Kasumi-1 (cell line): ENCODE data around the gene SLC41A3.

ENCODE experiments used
- DNase-seq, 2 experiments: peaks; one replicate each; lab custom pipeline; 2025; lab: John Stamatoyannopoulos, UW

SLC41A3 gene

DNA sequence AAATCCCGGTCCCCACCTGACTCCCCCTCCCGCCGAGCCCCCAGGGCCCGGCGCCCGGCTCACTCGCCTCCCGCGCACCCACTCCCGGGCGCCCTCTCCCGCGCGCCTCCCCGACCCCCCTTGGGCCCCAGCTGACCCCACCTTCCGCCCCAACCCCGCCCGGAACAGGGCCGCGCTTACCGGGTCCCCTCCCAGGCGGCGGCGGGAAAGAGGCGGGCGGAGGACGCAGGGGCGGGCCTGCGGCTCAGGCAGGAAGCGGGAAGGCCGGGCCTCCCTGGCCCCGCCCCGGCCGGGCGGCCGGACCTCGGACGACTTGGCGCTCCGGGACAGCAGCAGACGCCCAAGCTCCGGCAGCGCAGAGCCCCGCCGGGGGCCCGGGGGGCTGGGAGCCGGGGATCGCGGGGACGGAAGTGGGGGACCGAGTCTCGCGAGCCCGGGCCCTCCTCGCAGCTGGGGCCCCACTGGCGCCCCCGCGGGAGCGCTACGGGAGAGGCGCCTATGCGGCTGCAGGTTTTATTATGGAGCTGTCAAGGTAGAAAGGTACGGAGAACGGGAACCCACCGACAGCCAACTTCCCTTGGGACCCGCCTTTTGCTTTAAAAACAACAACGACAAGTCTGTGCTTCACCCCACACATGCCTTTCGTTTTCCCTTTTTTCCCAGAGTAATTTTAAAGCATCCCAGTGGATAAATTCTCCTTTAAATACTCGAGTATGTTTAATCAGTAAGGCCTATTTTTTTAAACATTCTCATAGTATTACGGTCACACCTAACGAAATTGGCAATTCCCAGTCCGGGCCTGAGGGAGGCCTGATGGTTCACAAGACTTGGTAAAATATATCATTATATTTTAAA lies at the start of gene SLC41A3:
SLC41A3 (minus strand) TSS at position 212 of the 855 bp plus-strand sequence. CDS start 15,905 bp downstream, outside the sequence.
- DNase-seq: peak; percentile 72 to 76

DNA sequence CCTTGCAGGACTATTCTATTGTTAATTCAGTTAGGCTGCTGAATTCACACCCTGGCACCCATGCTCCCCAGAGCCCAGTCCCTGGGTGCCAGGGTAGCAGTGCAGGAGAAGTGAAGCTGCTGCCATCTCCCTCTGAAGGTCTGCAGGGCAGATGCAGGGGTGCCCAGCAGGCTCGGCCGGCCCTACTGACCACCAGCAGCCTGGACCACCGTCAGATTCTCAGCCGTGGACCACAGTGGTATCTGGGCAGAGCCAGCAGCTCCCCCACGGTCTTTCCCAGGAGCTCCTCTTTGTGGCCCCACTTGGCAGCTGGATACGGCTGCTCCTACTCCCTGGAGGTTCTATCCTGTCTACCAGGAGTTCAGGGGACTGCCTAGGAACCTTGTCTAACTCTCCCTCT lies 49.7 kb upstream of the SLC41A3 start:
- no peak for DNase-seq

- DNase-seq: no peak
These were observed 49.0 kb upstream of the SLC41A3 start for GRCh38 chr3:126132751-126133511.

DNA sequence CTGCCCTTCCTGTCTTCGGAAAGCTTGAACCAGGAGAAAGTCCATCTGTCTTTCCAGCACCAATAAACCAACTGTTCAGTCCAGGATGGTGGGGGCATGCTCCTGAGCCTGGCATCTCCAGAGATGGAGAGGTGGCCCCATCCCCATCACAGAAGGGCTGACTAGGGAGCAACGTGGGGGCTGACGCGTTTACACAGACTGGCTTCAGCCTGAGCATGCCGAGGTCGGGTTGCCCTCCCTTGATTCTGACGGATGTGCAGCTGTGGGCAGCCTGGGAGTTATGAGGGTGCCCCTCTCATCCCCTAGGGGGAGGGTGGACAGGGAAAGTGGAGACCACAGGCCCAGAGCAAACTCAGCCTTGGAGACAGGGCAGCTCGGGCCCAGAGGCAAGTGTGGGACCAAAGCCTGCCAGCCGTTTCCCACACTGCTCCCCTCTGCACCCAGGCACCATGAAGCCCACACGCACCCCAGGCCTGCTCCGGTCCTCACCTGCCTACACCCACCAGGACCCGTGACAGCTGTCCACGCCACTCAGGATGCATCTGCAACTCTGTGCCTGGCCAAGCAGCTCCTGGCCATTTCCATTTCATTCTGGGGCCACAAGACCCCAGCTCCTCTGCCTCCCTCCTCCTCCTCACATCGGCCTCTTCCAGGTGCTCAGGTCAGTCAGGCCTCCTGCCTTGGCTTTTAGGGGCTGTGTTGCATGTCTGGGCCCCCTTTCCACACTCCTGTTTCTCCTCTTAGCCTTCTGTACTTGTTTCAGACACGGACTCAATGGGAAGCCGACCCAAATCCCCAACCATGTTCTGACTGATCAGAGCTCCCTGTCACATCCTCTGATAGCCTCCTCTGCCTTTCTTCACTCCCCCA lies 48.2 kb upstream of the SLC41A3 start:
- DNase-seq: no peak

GRCh38 chr3:126130981-126131745 lies 47.2 kb upstream of the SLC41A3 start:
- no peak for DNase-seq

GRCh38 chr3:126130081-126130855 lies 46.3 kb upstream of the SLC41A3 start:
- no peak for DNase-seq

DNA sequence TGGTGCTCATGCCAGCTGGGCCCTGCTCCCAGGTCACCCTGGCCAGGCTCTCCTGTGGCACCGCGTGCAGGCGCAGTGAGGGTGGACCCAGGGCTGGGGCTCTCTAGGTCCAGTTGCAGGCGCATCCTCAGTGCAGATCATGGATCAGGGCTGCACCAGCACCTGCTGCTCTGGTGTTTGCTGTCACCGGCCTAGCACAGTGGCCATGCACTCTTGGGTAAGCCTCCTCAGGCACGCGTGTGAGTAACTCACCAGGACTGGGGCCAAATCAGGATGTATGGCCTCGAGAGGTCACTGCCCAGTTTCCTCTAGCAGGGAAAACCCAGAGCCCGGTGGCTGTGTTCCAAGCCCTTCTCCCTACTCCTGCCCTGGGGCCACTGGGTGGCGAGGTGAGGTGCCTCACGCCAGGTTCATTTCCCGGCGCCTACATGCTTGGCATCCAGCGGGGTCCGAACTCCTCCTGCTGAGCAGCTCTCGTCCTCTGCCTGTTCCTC lies 45.5 kb upstream of the SLC41A3 start:
- no peak for DNase-seq

DNA sequence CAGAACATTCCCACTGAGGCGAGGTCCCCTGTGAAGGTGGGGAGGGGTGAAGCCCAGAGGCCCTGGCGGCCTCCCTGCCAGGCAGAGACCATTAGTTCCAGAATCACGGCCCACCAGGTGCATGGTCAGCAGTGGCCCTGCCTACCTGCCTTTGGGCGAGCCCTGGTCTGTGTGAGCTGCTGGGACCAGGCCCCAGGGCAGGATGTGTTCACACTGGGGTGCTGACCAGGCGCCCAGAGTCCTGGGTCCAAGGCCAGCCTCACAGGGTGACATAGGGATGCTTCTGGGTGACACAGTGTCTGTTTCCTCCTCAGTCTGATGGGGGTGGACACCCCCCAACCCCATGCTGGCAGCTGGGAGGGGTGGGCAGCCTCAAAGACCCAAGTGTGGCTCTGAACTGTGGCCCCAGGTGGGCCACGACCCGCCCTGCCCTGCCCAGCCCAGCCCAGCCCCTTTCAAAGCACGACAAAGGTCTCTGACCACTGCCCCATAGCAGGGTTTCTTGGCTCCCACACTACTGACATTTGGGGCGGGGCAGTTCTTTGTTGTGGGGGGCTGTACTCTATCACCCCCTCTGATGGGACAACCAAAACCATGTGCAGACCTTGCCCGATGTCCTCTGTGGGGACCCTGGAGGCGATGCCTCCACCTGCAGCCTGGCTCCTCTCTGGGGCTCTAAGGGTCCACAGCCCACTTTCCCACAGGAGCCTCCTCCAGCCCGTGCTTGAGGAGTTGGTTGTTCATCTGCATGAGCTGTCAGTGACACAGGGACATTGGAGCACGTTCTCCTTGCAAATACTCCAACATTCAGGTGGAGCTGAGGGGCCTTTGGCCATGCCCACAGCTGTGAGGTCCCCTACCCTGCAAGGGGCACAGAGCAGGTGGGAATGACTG lies 44.8 kb upstream of the SLC41A3 start:
- DNase-seq: no peak

GRCh38 chr3:126127904-126128303 lies 44.0 kb upstream of the SLC41A3 start:
- DNase-seq: no peak

DNA sequence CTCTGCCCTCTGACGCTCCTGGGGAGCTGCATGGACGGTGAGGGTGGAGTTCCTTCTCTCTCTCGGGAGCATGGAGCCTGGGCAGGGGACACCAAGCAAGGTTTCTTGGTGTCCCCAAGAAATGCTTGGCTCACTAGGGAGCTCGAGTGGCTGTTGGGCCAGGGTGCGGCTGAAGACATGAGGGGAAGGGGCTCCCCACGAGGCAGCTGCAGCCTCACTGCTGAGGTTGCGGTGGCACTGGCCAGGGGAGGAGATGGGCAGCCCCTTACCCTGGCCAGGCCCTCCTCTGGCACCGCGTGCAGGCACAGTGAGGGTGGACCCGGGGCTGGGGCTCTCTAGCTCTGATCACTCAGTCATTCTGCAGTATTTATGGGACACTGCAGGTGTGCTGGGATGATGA lies 43.5 kb upstream of the SLC41A3 start:
- DNase-seq: no peak

DNA sequence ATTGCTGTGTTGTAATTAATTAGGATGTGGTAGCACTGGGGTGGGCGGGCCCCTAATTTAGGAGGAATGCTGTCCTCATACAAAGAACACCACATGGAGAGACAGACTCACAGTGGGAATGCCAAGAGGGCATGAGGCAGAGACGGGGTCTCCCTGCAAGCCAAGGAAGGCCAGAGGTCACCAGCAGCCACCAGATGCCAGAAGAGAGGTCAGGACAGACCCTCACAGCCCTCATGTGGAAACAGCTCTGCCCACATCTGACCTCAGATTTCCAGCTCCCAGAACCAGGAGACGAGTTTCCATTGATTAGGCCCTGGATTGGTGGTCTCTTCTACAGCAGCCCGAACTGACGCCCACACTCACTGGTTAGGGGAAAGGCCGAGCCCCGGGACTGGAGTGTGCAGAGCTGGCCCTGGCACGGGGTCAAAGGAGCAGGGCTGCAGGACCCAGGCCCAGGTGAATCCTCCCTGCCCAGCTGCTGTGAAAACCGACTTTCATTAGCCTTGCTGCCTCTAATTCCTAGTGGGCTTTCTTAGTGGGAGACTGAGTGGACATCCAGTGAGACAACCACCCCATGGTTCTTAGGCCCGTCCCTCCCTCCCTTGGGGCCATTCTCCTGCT lies 43.0 kb upstream of the SLC41A3 start:
- no peak for DNase-seq

DNA sequence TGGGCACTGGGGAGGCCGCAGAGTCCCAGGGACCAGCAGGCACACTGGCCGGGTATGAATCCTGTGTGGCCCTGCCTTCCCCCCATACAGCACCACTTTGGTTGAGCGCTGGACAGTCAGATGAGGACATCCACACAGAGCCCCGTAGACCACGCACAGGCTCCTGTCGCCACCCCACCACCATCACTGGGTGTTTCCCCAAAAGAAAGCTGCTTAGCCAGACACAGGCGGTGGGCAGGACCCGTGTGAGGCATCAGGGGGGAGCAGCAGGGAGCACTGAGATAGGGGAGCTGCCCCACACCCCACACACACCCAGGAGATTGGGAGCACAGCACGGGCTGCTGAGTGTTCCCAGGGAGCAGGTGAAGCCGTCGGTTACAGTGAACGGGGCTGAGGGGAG lies 42.4 kb upstream of the SLC41A3 start:
- no peak for DNase-seq

GRCh38 chr3:126125781-126126251 lies 41.9 kb upstream of the SLC41A3 start:
- DNase-seq: no peak

DNA sequence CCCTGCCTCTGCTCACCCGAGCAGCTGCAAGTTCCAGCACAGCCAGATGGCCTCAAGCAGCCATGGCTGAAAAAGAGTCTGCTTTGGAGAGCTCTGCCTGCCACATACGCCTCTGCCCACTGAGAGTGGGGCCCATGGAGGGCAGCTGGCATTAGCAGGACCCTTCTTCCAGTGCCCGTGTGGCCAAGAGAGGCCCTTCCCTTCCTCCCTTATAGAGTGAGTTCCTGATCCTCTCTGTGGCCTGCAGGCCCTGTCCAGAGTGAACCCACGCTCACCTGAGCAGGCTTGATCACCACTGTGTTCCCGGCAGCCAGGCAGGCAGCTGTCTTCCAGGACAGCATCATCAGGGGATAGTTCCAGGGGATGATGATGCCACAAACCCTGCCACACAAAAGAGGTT lies 41.4 kb upstream of the SLC41A3 start:
- no peak for DNase-seq

DNA sequence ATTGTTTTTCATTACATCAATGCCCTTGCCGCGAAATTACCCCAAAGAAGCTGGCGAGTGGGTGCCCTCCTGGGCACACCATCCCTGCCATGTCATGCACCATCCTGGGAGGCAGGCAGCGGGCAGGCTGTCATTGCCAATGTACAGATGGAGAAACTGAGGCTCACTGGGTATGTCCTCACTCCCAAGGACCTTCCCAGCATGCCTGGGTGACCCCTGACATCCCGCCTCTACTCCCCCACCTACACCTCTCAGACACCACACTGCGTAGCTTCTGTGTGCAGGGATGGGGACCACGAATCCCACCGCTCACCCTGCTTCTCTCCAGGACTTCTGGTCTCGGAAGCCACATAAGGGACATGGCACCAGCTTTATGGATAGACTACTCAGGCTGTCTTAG lies 41.0 kb upstream of the SLC41A3 start:
- DNase-seq: no peak

DNA sequence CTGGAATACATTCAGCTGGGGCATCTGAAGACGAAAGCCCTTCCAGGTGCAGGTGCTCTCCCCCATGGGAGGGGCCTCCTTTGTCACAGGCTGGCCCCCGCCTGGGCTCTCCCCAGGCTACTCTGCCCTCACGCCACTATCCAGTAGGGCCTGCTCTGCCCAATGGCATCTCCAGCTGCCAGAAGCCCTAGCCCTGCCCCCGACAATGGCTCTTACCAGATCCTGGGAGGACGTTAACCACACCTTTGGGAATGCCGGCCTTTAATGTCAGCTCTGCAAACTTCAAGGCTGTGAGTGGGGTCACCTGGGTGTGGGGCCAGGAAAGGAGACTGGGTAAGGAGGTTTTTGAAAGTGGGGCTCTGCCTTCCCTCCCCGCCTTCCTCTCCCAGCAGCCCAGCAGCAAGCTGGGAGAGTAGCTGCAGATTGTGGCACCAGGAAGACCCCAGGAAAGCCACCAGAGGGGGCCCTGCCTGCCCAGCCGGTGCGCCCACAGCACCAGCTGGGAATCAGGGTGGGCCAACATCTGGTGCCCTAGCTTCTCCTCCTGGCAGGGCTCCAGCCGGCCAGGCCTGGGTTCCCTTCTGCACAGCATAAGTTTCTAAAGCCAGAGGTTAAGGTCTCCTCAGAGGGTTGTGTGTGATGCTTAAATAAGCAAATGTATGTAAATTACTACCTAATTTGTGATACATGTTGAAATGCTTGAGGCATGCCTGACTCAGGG lies 40.4 kb upstream of the SLC41A3 start:
- DNase-seq: no peak

DNA sequence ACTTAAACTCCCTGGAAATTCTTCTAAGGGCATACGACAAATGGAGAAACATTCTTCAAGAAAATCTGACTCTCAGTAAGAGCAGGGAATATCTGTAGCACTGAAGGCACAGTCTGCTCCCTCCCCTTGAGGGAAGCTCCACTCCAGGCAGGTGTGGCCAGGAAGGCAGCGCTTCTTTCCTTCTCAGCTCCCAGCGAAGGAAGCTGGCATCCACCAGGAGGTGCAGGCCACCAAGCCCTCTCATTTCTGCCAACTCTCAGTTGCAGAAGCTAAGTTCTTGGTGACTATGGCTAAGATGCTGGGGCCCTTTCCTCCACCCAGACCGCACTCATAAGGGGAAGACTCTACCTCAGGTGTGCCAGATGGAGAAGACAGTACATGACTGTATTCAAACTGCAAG lies 37.7 kb upstream of the SLC41A3 start:
- DNase-seq: no peak

- DNase-seq: no peak
These were observed 37.1 kb upstream of the SLC41A3 start for GRCh38 chr3:126121074-126121473.
